Measurements from ENCODE around the gene GSE1. TPM values are rescaled to one million over a fixed set of nuclear protein-coding genes. Genes with fewer than 3 reads are reported as not detected.

GSE1 gene
- total RNA-seq, 1 donor from 2014 or later, result 87.2 TPM

DNA sequence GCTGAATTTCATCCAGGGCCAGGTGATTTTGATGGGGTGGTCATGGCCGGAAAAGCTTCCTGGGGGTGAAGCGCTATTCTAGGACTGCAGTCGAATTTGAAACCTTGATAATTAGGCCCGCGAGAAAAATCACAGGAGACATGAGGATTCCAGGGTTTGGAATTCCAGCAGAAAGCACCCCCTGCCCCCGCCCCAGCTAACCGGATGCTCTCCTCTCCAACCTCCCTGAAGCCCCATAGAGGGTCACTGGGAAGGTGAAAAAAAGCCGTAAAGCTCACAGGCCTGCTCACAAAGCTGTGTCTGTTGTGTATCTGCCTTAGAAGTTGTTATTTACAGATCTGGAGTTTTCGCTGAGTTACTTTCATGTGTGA is 76.8 kb downstream of the GSE1 start:
- DNase-seq (no peak), ATAC-seq (no peak)
- Histone ChIP-seq H3K36me3 (no peaks in the 10 kb centered on the region), H3K9me3 (no peaks in the 10 kb centered on the region), H3K27ac (no peak overlapping the region), H3K4me3 (no peak overlapping the region), H3K4me1 (peaks cover 11% of the 10 kb centered on the region), H3K27me3 (peaks cover 4% of the 10 kb centered on the region)
- TF ChIP-seq, protein P1, sequence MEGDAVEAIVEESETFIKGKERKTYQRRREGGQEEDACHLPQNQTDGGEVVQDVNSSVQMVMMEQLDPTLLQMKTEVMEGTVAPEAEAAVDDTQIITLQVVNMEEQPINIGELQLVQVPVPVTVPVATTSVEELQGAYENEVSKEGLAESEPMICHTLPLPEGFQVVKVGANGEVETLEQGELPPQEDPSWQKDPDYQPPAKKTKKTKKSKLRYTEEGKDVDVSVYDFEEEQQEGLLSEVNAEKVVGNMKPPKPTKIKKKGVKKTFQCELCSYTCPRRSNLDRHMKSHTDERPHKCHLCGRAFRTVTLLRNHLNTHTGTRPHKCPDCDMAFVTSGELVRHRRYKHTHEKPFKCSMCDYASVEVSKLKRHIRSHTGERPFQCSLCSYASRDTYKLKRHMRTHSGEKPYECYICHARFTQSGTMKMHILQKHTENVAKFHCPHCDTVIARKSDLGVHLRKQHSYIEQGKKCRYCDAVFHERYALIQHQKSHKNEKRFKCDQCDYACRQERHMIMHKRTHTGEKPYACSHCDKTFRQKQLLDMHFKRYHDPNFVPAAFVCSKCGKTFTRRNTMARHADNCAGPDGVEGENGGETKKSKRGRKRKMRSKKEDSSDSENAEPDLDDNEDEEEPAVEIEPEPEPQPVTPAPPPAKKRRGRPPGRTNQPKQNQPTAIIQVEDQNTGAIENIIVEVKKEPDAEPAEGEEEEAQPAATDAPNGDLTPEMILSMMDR (IDR thresholded peaks at IDR 0.05), result no peak
- intact Hi-C loops (cut with DNase I), result loop anchor here (10.0 kb wide), 1 partner anchor 55 kb away; no protein-coding TSS in a partner anchor

DNA sequence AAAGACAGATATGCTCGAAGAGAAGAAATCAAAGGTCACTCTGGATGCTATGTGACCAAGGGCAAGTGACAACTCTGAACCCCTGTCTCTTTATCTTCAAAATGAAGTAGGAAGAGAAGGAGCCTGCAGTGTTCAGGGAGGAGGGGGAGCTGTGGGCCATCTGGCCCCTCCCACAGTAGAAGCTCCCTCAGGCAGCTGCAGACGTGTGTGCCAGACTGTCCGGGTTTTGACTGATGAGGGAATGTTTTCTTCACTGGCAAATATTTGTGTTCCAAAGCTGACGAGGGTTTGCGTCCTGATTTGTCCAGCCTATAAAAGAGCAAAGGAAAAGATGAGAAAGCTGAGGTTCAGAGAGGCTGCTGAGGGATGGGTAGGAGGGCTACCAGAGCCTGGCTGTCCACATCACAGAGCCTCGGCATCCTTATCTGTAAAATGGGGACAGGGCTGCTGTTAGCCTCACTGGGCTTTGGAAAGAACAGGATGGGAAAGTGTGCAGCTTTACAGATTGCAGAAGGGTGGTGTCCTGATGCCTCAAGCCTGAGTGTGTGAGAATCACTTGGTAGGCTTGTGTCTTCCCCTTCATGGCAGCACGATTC is 77.4 kb downstream of the GSE1 start:
- TF ChIP-seq, protein P1 (IDR thresholded peaks at IDR 0.05), result no peak
- intact Hi-C loops (cut with DNase I), result loop anchor here (10.0 kb wide), 1 partner anchor 56 kb away; no protein-coding TSS in a partner anchor
- peaks cover 4% of the 10 kb centered on the region for H3K27me3 ChIP-seq
- H3K4me3 ChIP-seq, result no peak overlapping the region
- DNase-seq, result no peak
- H3K27ac ChIP-seq, result no peak overlapping the region
- peaks cover 11% of the 10 kb centered on the region for H3K4me1 ChIP-seq
- no peaks in the 10 kb centered on the region for H3K36me3 ChIP-seq
- no peaks in the 10 kb centered on the region for H3K9me3 ChIP-seq
- no peak for ATAC-seq

DNA sequence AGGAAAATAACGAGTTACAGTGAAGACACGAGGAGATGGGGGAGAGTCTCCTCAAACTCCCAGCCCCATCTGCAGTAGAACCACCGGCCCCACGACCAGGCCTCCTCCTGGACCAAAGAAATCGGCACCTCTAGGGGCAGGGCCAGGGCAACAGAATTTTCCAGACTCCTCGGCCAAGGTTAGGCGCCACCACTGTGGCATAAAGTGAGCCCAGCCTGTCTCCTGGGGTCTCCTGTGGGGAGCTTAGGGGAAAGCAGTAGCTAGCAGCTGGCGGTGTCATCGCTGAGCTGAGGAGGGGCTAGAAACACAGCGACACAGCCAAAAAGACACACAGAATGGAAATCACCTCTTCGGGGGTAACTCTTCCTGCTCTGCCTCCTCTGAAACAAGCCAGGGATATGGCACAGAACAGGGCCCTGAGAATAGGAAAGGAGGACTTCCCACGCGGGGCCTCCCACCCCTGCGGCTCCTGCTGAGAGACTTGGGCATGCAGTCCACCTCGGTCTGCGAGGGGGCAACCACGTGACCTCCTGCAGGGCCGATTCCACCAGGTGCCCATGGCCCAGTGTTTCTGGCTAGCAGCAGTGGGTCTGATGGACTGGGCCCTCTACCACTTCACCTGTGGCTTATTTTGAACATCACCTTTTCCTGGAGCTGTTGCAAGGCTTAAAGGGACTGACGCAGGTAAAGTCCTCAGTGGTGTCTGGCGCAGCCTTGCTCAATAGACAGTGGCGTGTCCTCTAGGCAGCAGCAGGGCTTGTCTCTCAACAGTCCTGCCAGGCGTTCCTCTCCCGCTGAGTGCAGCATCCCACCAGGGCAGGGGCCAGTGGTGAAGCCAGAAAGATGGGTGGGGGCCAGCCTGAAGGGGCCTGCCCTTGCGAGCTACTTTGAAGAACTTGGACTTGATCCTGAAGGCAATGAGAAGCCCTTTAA is 82.3 kb downstream of the GSE1 start:
- H3K27ac ChIP-seq, result no peak overlapping the region
- ATAC-seq (no peak), DNase-seq (no peak)
- intact Hi-C loops (cut with DNase I), result loop anchor here (10.0 kb wide), 1 partner anchor 61 kb away; no protein-coding TSS in a partner anchor
- H3K4me1 ChIP-seq, result no peaks in the 10 kb centered on the region
- TF ChIP-seq, protein P1 (IDR thresholded peaks at IDR 0.05), result no peak
- H3K36me3 ChIP-seq, result no peaks in the 10 kb centered on the region
- H3K4me3 ChIP-seq, result no peak overlapping the region
- no peaks in the 10 kb centered on the region for H3K9me3 ChIP-seq
- peaks cover 4% of the 10 kb centered on the region for H3K27me3 ChIP-seq

DNA sequence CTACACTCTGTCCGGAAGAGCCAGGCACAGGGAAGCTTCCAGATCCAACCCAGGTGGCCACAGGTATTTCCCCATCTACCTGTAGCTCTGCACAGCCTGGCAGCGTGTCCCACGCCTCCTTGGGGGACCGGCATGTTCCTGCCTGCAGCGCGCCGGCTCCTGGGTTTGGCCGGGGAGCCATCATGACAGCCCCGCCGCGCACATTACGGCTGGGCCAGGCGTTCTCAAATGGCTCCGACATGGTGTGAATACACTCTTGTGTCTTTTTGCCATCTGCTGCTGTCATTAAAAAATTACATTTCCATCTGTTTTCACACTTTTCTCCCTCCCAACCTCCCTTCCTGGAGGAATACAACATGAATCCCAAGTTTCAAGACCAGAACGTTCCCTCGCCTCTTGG is 83.7 kb downstream of the GSE1 start:
- TF ChIP-seq, protein P1 (IDR thresholded peaks at IDR 0.05), result no peak
- Histone ChIP-seq H3K27me3 (peaks cover 4% of the 10 kb centered on the region), H3K36me3 (no peaks in the 10 kb centered on the region), H3K9me3 (no peaks in the 10 kb centered on the region), H3K4me3 (no peak overlapping the region), H3K4me1 (no peaks in the 10 kb centered on the region), H3K27ac (no peak overlapping the region)
- DNase-seq, result no peak
- no peak for ATAC-seq
- intact Hi-C loops (cut with DNase I), result loop anchor here (10.0 kb wide), 1 partner anchor 62 kb away; no protein-coding TSS in a partner anchor

DNA sequence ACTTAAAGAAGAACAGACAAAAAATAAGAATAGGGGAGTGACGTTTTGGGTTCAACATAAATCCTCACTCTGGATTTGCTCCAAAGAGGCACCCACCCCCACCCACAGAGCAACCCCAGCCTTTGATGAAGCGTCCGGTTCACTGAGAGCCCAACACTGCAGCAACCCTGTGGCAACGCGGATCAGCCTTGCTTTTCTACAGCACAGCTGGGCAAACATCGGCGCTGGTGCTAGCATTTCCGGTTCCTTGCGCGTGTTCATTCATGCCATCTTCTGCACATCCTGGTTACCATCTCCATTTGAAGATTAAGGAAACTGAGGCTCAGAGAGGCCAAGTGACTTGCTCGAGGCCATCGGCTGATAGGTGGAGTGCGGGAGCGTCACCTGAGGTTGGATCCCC is 84.3 kb downstream of the GSE1 start:
- intact Hi-C loops (cut with DNase I), result loop anchor here (10.0 kb wide), 1 partner anchor 63 kb away; no protein-coding TSS in a partner anchor
- TF ChIP-seq, protein P1 (IDR thresholded peaks at IDR 0.05), result no peak
- no peak overlapping the region for H3K27ac ChIP-seq

More for the DNA sequence above, 84.3 kb downstream of the GSE1 start:
- DNase-seq (no peak), ATAC-seq (no peak)
- H3K36me3 ChIP-seq, result no peaks in the 10 kb centered on the region
- peaks cover 4% of the 10 kb centered on the region for H3K27me3 ChIP-seq
- H3K4me3 ChIP-seq, result no peak overlapping the region
- H3K9me3 ChIP-seq, result no peaks in the 10 kb centered on the region
- no peaks in the 10 kb centered on the region for H3K4me1 ChIP-seq

Measured in upper lobe of right lung (tissue), 1 donor.